Keratinocyte (primary cell): ENCODE data around the gene ENDOD1. TPM values are rescaled to one million over a fixed set of nuclear protein-coding genes. Genes with fewer than 3 reads are reported as not detected.

Experiments
- DNase-seq: peaks from one replicate; pipeline ENCODE4 v3.0.0-alpha.2; 2011; ENCODE audit warnings: low read depth, missing footprints, low spot score
- FAIRE-seq: peaks from 2 replicates; lab custom pipeline; 2011; peaks lifted over from hg19 to GRCh38; lab: Jason Lieb, UNC
- H2AFZ ChIP-seq: 2 replicates; pipeline ENCODE4 v1.6.0; 2012; ENCODE audit warnings: low read length, control low read depth, inconsistent platforms; ENCODE audit not compliant: control insufficient read depth
- H3K27ac ChIP-seq: 2 replicates; pipeline ENCODE4 v1.5.1; 2011; ENCODE audit warnings: low read length; ENCODE audit not compliant: control insufficient read depth, insufficient read depth
- H3K27me3 ChIP-seq: 3 replicates; pipeline ENCODE4 v1.6.0; 2011; ENCODE audit warnings: low read length; ENCODE audit not compliant: control insufficient read depth, insufficient read depth; ENCODE audit errors: extremely low read depth
- H3K36me3 ChIP-seq, 2 experiments: 2 replicates in 1 of 2; 3 replicates in 1 of 2; pipeline ENCODE4 v1.5.1; 2011; ENCODE audit warnings: low read length in 2 of 2, mild to moderate bottlenecking in 1 of 2; ENCODE audit not compliant: control insufficient read depth in 2 of 2, insufficient read depth in 2 of 2; ENCODE audit errors: extremely low read depth in 1 of 2
- H3K4me1 ChIP-seq: 3 replicates; pipeline ENCODE4 v1.5.1; 2011; ENCODE audit warnings: low read length; ENCODE audit not compliant: control insufficient read depth, insufficient read depth; ENCODE audit errors: extremely low read depth
- H3K4me2 ChIP-seq: 3 replicates; pipeline ENCODE4 v1.6.0; 2011; ENCODE audit warnings: low read depth, low read length; ENCODE audit not compliant: control insufficient read depth, insufficient read depth; ENCODE audit errors: extremely low read depth
- H3K4me3 ChIP-seq, 3 experiments: fragments of 200-600 bp in 1 of 3; sonication (generic) in 1 of 3; 2 replicates in 2 of 3; 3 replicates in 1 of 3; pipeline ENCODE4 v1.5.1; 2011 to 2016; ENCODE audit warnings: low read length in 3 of 3, mild to moderate bottlenecking in 3 of 3, control low read depth in 2 of 3, inconsistent platforms in 1 of 3, low read depth in 1 of 3, mixed read lengths in 1 of 3, mixed run types in 1 of 3, moderate library complexity in 1 of 3; ENCODE audit not compliant: control insufficient read depth in 2 of 3, insufficient read depth in 2 of 3; ENCODE audit errors: extremely low read depth in 1 of 3
- H3K79me2 ChIP-seq: 2 replicates; pipeline ENCODE4 v1.6.0; 2012; ENCODE audit warnings: low read length; ENCODE audit not compliant: control insufficient read depth, insufficient read depth
- H3K9ac ChIP-seq: 3 replicates; pipeline ENCODE4 v1.6.0; 2011; ENCODE audit warnings: low read length; ENCODE audit not compliant: control insufficient read depth, insufficient read depth; ENCODE audit errors: extremely low read depth
- H3K9me1 ChIP-seq: 3 replicates; pipeline ENCODE4 v1.6.0; 2011; ENCODE audit warnings: low read length; ENCODE audit not compliant: control insufficient read depth, insufficient read depth; ENCODE audit errors: extremely low read depth
- H3K9me3 ChIP-seq: 2 replicates; pipeline ENCODE4 v1.5.1; 2012; ENCODE audit warnings: low read depth, low read length; ENCODE audit not compliant: control insufficient read depth
- H4K20me1 ChIP-seq: 3 replicates; pipeline ENCODE4 v1.6.0; 2011; ENCODE audit warnings: low read length; ENCODE audit not compliant: control insufficient read depth, insufficient read depth; ENCODE audit errors: extremely low read depth
- EZH2 ChIP-seq: IDR thresholded peaks from one replicate; pipeline ENCODE4 v1.6.1; 2012; ENCODE audit warnings: inconsistent platforms, mild to moderate bottlenecking, low read length, moderate library complexity
- dilution Hi-C: fragments of 300-500 bp; cut with MboI; formaldehyde crosslinking; loops from one replicate; pipeline ENCODE4 v1.7.0; 2020; ENCODE audit warnings: low sequenced_read_pairs; ENCODE audit not compliant: extremely low pct_ligation_motif_present
- polyA plus RNA-seq, 5 experiments: library from polyadenylated mRNA; depleted of rRNA in 3 of 5; stranded (reverse) in 3 of 5; stranded (forward) in 1 of 5; unstranded in 1 of 5; fragments of >200 nt; gene quantifications; 1 replicate in 1 of 5; 2 replicates in 3 of 5; 3 replicates in 1 of 5; pipeline versions ENCODE4 v1.2.1 to v1.2.3, GENCODE V29; 2011 to 2012; ENCODE audit warnings: missing spikeins in 2 of 5, low read depth in 1 of 5, low replicate concordance in 1 of 5
- TF ChIP-seq, protein P1 (sequence below), 3 experiments: IDR thresholded peaks in 1 of 3; conservative IDR thresholded peaks in 1 of 3; optimal IDR thresholded peaks in 1 of 3; 2 replicates in 2 of 3; 3 replicates in 1 of 3; pipeline versions ENCODE3 to v1.5.1; 2011; ENCODE audit warnings: low read length in 3 of 3, mild to moderate bottlenecking in 3 of 3, moderate library complexity in 2 of 3, control low read depth in 1 of 3, inconsistent platforms in 1 of 3; ENCODE audit not compliant: insufficient read depth in 2 of 3; ENCODE audit errors: extremely low read depth in 1 of 3

ENDOD1 gene
- polyA plus RNA-seq, 1 donor (not counting 4 experiments of a cell fraction or from before 2014, with no cell fraction given): 27.2 TPM

DNA sequence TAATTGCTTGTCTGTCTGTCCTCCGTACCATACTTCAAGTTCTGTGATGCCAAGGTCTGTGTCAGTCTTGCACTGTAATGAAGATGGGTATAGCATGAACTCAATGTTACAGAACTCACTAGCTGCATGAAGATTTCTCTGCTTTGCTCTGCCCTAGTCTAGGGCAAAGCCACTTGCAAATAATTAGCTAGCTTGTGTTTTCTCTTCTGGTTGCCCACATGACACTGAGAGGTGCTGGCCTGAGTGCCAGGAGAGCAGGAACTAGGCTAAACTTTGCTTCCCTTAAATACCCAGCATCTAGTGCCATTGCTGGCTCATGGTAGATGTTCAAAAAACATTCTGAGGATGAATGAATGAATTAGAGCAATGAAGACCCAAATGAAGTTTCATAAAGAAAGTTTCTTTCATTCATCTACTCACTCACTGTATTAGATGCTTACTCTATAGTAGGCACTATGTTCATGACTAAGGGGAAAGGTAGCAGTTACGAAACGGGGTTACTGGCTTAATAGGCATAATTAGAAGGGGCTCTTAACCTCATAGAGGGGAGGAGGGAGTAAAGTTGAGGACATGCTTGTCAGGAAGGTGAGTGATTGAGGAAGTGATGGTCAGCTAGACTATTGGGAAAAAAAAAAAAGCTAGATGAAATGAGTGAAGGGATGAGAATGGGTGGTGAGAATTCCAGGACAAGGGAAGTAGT, 4.4 kb upstream of the ENDOD1 start:
- no peaks in the 10 kb centered on the region for H3K9me3 ChIP-seq
- H3K9ac ChIP-seq: no peak overlapping the region
- no peaks in the 10 kb centered on the region for H4K20me1 ChIP-seq
- H3K4me3 ChIP-seq: no peak overlapping the region
- no peaks in the 10 kb centered on the region for H3K79me2 ChIP-seq
- H3K36me3 ChIP-seq: no peaks in the 10 kb centered on the region
- peak overlapping the region; percentile 25 for H3K4me2 ChIP-seq
- no peak overlapping the region for H2AFZ ChIP-seq
- H3K27me3 ChIP-seq: no peaks in the 10 kb centered on the region
- H3K9me1 ChIP-seq: no peaks in the 10 kb centered on the region
- H3K4me1 ChIP-seq: peaks cover 16% of the 10 kb centered on the region
- no peak overlapping the region for H3K27ac ChIP-seq
- TF ChIP-seq, protein P1, sequence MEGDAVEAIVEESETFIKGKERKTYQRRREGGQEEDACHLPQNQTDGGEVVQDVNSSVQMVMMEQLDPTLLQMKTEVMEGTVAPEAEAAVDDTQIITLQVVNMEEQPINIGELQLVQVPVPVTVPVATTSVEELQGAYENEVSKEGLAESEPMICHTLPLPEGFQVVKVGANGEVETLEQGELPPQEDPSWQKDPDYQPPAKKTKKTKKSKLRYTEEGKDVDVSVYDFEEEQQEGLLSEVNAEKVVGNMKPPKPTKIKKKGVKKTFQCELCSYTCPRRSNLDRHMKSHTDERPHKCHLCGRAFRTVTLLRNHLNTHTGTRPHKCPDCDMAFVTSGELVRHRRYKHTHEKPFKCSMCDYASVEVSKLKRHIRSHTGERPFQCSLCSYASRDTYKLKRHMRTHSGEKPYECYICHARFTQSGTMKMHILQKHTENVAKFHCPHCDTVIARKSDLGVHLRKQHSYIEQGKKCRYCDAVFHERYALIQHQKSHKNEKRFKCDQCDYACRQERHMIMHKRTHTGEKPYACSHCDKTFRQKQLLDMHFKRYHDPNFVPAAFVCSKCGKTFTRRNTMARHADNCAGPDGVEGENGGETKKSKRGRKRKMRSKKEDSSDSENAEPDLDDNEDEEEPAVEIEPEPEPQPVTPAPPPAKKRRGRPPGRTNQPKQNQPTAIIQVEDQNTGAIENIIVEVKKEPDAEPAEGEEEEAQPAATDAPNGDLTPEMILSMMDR (optimal IDR thresholded peaks at IDR 0.05 in 1 of 3, IDR thresholded peaks at IDR 0.05 in 1 of 3, conservative IDR thresholded peaks at IDR 0.05 in 1 of 3; ENCODE audit: extremely low read depth in 1 of 3, insufficient read depth in 2 of 3, low read length in 3 of 3): no peak
- no peak for TF ChIP-seq EZH2
- no peak for FAIRE-seq
- dilution Hi-C loops: no loop called here
- no peak for DNase-seq

DNA sequence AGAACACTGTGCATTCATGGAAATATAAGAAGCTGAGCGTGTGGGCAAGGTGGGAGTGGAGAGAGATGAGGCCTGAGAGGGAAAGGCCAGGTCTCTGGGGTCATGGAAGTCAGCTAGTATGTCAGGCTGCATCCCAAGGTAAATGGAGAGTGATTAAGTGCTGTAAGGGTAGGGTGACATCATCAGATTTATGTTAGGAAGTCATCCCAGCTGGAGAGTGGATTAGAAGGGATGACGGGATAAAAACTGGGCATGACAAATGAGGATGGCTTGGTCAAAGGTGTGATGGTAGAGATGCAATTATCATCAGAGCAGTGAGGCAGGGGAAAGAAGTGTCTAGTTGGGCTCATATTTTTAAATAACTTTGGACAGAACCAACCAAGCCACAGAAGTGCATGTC, 3.5 kb upstream of the ENDOD1 start:
- no peak overlapping the region for H2AFZ ChIP-seq
- H3K36me3 ChIP-seq: no peaks in the 10 kb centered on the region
- H3K79me2 ChIP-seq: peaks cover 8% of the 10 kb centered on the region
- DNase-seq (no peak), FAIRE-seq (no peak)
- no peak overlapping the region for H3K9ac ChIP-seq
- H3K4me2 ChIP-seq: no peak overlapping the region
- no peak overlapping the region for H3K27ac ChIP-seq
- H3K4me3 ChIP-seq: no peak overlapping the region
- TF ChIP-seq, protein P1 (optimal IDR thresholded peaks at IDR 0.05 in 1 of 3, IDR thresholded peaks at IDR 0.05 in 1 of 3, conservative IDR thresholded peaks at IDR 0.05 in 1 of 3; ENCODE audit: extremely low read depth in 1 of 3, insufficient read depth in 2 of 3, low read length in 3 of 3): no peak
- TF ChIP-seq EZH2: no peak
- peaks cover 24% of the 10 kb centered on the region for H3K4me1 ChIP-seq
- H4K20me1 ChIP-seq: no peaks in the 10 kb centered on the region
- no peaks in the 10 kb centered on the region for H3K27me3 ChIP-seq
- no peaks in the 10 kb centered on the region for H3K9me1 ChIP-seq
- no peaks in the 10 kb centered on the region for H3K9me3 ChIP-seq
- dilution Hi-C loops: no loop called here
